GM12872 (cell line): ENCODE results near the gene AGAP2.

ENCODE experiments used
- CTCF ChIP-seq: IDR thresholded peaks from 3 replicates; pipeline ENCODE4 v1.5.1; 2011; ENCODE audit warnings: low read depth, mild to moderate bottlenecking, low read length, moderate library complexity; ENCODE audit not compliant: insufficient read depth

The AGAP2 gene

GRCh38 chr12:57687862-57688261, 50.7 kb downstream of the AGAP2 start:
- no peak for TF ChIP-seq CTCF

- TF ChIP-seq CTCF: no peak
Observed at GRCh38 chr12:57679697-57680096, 58.8 kb downstream of the AGAP2 start.

GRCh38 chr12:57674691-57675090, 63.9 kb downstream of the AGAP2 start:
- TF ChIP-seq CTCF: no peak
